ENCODE results near the gene TXNDC11.

Gene TXNDC11

GRCh38 chr16:11750056-11750455 is 7.4 kb upstream of the TXNDC11 start:
- DNase-seq (ENCODE audit: low read depth), result no peak

GRCh38 chr16:11748404-11749254 is 6.0 kb upstream of the TXNDC11 start:
- DNase-seq (ENCODE audit: low read depth), result no peak

DNA sequence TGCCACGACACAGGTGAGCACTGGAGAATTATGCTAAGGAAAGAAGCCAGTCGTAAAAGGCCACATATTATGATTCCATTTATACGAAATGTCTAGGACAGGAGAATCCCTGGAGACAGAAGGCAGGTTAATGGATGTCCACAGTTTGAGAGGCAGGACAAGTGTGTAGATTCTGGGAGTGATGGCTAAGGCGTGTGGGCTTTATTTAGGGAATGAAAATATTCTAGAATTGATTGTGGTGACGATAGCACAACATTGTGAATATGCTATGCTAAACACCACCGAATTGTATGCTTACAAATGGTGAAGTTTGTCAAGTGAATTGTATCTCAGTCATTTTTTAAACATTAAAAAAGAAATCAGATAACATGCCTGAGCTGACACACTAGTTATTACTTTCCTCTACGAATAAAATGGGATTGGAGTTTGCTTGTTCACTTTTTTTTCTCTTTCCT is 5.3 kb upstream of the TXNDC11 start:
- no peak for DNase-seq (ENCODE audit: low read depth)

DNA sequence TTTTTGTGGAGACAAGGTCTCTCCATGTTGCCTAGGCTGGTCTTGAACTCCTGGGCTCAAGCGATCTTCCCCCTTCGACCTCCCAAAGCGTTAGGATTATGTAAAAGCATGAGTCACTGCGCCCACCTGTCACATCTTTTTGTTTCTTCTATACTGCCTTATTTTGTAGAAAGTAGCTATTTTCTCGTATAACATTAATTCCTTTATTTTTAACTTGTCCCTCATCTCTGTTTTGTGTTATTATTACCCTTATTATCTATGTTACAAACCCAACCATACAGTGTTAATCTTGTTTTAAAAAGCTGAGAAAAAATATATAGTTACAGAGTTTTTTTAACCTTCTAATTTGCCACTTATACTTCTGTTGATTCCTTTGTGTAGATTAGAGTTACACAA is 1.4 kb upstream of the TXNDC11 start:
- DNase-seq (ENCODE audit: low read depth), result no peak

GRCh38 chr16:11743308-11744074 is 834 bp upstream of the TXNDC11 start:
- DNase-seq (ENCODE audit: low read depth), result no peak

GRCh38 chr16:11742093-11742535 is 543 bp downstream of the TXNDC11 start:
- DNase-seq (ENCODE audit: low read depth), result peak; percentile 30

GRCh38 chr16:11740567-11740966 is 2.1 kb downstream of the TXNDC11 start:
- no peak for DNase-seq (ENCODE audit: low read depth)

- DNase-seq (ENCODE audit: low read depth), result no peak
Observed at GRCh38 chr16:11738742-11739544, 3.7 kb downstream of the TXNDC11 start.

- no peak for DNase-seq (ENCODE audit: low read depth)
Observed at GRCh38 chr16:11737713-11738112, 4.9 kb downstream of the TXNDC11 start.

GRCh38 chr16:11736903-11737302 is 5.8 kb downstream of the TXNDC11 start:
- DNase-seq (ENCODE audit: low read depth), result no peak

DNA sequence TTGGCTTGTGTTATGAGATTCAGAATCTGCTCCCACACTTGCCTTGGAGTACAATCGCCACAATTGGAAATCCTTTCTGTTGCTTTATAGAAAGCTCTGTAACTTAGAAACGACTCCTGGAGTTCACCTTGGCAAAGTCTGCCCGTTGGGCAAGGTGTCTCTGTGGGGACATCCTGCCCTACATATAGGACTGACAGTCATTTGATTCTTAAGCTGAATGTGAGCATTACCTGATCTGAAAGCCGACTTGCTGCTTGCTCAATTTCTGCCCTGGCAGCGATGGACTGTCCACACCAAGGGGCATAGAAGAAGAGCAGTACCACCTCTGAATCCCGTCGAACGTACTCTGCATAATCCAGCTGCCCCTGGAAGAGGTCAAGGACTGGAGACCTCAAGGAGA is 6.9 kb downstream of the TXNDC11 start:
- no peak for DNase-seq (ENCODE audit: low read depth)

DNA sequence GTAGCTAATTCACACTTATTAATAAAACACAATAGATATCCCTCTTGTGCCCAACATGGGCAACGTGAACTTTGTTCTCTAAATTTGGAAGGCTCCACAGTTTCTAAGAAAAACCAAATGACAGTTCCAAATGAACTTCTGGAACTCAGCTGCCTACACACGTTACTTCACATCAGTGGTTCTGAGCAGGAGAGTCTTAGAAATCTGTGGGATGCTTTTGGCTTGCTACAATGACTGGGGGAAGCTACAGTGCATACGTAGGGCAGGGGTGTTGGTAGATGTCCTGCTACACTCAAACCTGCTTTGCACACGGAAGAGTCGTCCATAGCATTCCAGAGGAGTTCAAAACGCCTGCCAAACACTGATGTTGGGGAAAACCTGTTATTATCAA is 8.0 kb downstream of the TXNDC11 start:
- no peak for DNase-seq (ENCODE audit: low read depth)

GRCh38 chr16:11734025-11734652 is 8.5 kb downstream of the TXNDC11 start:
- DNase-seq (ENCODE audit: low read depth), result no peak

GRCh38 chr16:11731222-11731621 is 11.4 kb downstream of the TXNDC11 start:
- no peak for DNase-seq (ENCODE audit: low read depth)

GRCh38 chr16:11729787-11730186 is 12.9 kb downstream of the TXNDC11 start:
- DNase-seq (ENCODE audit: low read depth), result no peak

DNA sequence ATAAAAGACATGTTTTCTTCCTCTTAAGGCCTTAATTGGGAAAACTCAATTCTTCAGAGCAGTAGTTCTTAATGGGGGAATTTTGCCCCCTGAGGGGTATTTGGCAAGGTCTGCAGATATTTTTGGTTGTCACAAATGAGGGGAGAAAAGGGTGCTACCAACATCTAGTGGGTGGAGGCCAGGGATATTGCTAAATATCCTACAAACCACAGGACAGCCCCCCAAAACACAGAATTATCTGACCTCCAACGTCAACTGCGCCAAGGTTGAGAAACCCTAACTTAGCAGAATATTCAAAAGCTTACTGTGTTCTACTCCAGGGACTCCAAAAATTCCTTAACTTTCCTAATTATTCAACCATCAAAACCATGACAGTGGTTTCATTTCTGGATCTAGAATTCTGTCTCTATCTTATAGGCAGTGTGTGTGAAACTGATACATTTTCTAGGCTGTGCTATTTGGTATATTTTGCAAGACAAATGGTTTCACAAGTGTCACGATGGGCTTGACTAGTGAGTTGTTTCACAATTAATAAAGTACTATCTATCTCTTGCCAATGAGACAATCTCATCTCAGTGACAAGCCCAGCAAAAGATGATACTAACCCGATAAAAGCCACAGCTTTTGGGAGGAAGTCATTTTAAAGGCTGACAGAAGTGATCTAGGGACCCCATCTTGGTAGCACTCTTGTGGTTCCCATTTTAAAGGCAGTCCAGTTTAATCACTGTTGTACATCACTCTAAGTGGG is 14.7 kb downstream of the TXNDC11 start:
- no peak for DNase-seq (ENCODE audit: low read depth)

DNA sequence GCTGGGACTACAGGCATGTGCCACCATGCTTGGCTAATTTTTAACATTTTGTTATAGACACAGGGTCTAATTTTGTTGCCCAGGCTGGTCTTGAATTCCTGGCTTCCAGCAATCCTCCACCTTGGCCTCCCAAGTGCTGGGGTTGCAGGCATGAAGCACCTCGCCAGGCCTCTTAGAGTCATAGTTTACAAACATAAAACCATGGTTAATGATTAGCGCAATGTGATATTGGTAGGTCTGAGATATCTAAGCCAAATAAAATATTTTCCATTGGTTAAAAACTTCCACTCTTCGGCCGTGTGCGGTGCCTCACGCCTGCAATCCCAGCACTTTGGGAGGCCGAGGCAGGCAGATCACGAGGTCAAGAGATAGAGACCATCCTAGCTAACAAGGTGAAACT is 16.6 kb downstream of the TXNDC11 start:
- DNase-seq (ENCODE audit: low read depth), result no peak

- no peak for DNase-seq (ENCODE audit: low read depth)
Observed at GRCh38 chr16:11725457-11725856, 17.2 kb downstream of the TXNDC11 start.

GRCh38 chr16:11722468-11722808 is 20.2 kb downstream of the TXNDC11 start:
- no peak for DNase-seq (ENCODE audit: low read depth)

DNA sequence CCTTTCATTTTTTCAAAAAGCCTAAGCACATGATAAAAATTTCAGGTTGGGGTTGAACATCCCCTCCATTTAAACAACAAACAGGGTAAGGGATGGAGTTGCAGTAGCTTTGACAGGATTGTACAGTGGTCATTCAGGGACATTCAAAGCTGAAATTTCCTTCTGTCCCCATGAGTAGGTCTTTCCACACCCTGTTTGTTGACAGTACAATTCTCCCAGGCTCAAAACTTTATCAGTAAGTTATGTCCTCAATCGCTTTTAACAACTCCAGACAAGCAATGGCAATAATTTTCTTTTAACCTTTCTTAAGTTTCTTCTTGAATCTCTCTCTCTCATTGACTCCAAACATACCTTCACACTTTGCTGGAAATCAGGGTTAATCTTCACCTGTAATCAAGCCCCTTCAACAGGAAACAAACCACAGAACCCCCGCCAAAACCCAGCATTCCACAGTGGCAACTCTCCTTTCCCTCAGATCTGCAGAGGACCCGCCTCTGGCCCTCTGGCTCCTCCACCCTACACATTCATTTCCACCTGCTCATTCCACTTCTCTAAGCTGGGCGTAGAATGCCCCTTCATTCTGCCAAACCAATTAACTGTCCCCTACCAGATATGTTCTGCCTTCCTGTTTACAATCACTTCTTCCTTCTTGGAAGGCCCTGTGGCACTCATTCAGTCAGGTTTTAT is 20.7 kb downstream of the TXNDC11 start:
- DNase-seq (ENCODE audit: low read depth), result no peak

DNA sequence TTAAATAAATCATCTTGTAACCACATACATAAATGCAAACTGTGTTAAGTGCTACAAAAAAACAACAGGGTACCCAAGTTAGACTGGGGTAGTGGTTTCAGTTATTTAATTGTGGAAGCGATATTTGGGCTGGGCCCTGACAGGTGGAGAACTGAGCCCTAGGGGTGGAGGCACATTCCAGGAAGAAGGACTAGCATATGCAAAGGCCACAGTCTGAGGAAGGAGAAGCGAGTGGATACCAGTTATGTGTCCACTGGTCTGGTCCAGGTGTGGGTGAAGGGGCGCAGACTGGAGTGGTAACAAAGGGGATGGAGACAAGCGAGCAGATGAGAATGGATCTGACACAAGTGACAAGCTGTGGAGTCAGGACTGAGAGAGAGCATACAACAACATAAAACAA is 22.9 kb downstream of the TXNDC11 start:
- no peak for DNase-seq (ENCODE audit: low read depth)
